Testis (tissue), 3 donors: ENCODE data around the gene ADD3. TPM values are rescaled to one million over a fixed set of nuclear protein-coding genes. Genes with fewer than 3 reads are reported as not detected.

Experiments used
- DNase-seq: peaks from one replicate; pipeline ENCODE4 v3.0.0-alpha.2; 2019
- H3K27ac ChIP-seq, 2 donors: fragments of 200-600 bp; sonication (generic); one replicate each; pipeline ENCODE4 v1.5.1; 2019
- H3K27me3 ChIP-seq: fragments of 200-600 bp; sonication (generic); one replicate; pipeline ENCODE4 v1.5.1; 2019
- H3K36me3 ChIP-seq: fragments of 200-600 bp; sonication (generic); one replicate; pipeline ENCODE4 v1.5.1; 2017; ENCODE audit warnings: low read depth; ENCODE audit errors: missing control alignments
- H3K4me1 ChIP-seq: fragments of 200-600 bp; sonication (generic); one replicate; pipeline ENCODE4 v1.5.1; 2019
- H3K4me3 ChIP-seq, 2 donors: fragments of 200-600 bp; sonication (generic); one replicate each; pipeline ENCODE4 v1.5.1; 2017 to 2019
- H3K9me3 ChIP-seq: fragments of 200-600 bp; sonication (generic); one replicate; pipeline ENCODE4 v1.5.1; 2017
- POLR2A ChIP-seq: fragments of 450-650 bp; IDR thresholded peaks from one replicate; pipeline ENCODE4 v1.6.1; 2017; ENCODE audit warnings: antibody characterized with exemption, mild to moderate bottlenecking, moderate library complexity
- WGBS, 2 donors: methylation state at CpG; one replicate each; pipeline ENCODE4 v1.1.5; 2018; 5-methylcytosine and 5-hydroxymethylcytosine counted together
- intact Hi-C: fragments of 100-400 bp; cut with DNase I; formaldehyde crosslinking; loops from one replicate; pipeline ENCODE4 v1.15.1; 2023; ENCODE audit warnings: low total_unique reads
- polyA plus RNA-seq: library from polyadenylated mRNA; stranded (reverse); fragments of 350-450 nt; fragmentation: Illumina TruSeq; extraction: RNeasy Lipid Tissue Mini Kit (QIAGEN cat#74804); gene quantifications from one replicate; pipeline ENCODE4 v1.2.3, GENCODE V29; 2014; ENCODE audit warnings: low read depth, low replicate concordance; ENCODE audit not compliant: insufficient read depth
- total RNA-seq, 2 donors: library from RNA; depleted of rRNA; stranded (reverse); fragments of >200 nt; gene quantifications; one replicate each; pipeline ENCODE4 v1.2.3, GENCODE V29; 2016
- TF ChIP-seq, protein P1 (sequence below), 3 experiments: fragments of 450-650 bp in 2 of 3; fragments of 200-600 bp in 1 of 3; sonication (generic) in 1 of 3; IDR thresholded peaks; one replicate each; pipeline ENCODE4 v1.5.1; 2016 to 2019; ENCODE audit warnings: antibody characterized with exemption in 3 of 3, mild to moderate bottlenecking in 2 of 3, moderate library complexity in 1 of 3

The ADD3 gene
- total and polyA plus RNA-seq, 3 donors from 2014 or later: 155 to 394 (median 240) TPM

DNA sequence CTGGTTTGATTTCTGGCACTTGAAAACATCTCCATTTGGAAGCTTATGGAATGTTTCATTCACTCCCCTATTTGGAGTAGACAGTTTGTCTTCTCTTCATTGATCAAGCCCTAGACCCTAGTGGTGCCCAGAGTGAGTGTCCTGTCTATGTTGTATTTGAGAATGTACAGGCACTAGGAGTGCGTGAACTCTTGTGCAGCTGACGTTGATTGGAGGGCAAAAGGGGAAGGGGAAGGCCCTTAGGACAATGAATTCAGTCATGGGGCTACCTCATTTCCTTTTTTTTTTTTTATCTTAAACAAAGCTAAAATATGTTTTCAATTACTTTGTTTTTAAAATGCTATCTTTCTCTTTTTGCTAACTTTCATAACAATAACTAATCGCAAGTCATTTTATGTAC lies 66.5 kb downstream of the ADD3 start:
- intact Hi-C loops: no loop called here
- H3K27ac ChIP-seq: no peak overlapping the region
- no peaks in the 10 kb centered on the region for H3K9me3 ChIP-seq
- DNase-seq: no peak
- no peak for TF ChIP-seq POLR2A
- TF ChIP-seq, protein P1, sequence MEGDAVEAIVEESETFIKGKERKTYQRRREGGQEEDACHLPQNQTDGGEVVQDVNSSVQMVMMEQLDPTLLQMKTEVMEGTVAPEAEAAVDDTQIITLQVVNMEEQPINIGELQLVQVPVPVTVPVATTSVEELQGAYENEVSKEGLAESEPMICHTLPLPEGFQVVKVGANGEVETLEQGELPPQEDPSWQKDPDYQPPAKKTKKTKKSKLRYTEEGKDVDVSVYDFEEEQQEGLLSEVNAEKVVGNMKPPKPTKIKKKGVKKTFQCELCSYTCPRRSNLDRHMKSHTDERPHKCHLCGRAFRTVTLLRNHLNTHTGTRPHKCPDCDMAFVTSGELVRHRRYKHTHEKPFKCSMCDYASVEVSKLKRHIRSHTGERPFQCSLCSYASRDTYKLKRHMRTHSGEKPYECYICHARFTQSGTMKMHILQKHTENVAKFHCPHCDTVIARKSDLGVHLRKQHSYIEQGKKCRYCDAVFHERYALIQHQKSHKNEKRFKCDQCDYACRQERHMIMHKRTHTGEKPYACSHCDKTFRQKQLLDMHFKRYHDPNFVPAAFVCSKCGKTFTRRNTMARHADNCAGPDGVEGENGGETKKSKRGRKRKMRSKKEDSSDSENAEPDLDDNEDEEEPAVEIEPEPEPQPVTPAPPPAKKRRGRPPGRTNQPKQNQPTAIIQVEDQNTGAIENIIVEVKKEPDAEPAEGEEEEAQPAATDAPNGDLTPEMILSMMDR (IDR thresholded peaks at IDR 0.05): no peak
- peaks cover 63% of the 10 kb centered on the region for H3K4me1 ChIP-seq
- 53 to 67% methylated on average over 3 of the region's 3 CpGs for WGBS, 2 donors
- no peaks in the 10 kb centered on the region for H3K36me3 ChIP-seq
- no peaks in the 10 kb centered on the region for H3K27me3 ChIP-seq
- no peak overlapping the region for H3K4me3 ChIP-seq

DNA sequence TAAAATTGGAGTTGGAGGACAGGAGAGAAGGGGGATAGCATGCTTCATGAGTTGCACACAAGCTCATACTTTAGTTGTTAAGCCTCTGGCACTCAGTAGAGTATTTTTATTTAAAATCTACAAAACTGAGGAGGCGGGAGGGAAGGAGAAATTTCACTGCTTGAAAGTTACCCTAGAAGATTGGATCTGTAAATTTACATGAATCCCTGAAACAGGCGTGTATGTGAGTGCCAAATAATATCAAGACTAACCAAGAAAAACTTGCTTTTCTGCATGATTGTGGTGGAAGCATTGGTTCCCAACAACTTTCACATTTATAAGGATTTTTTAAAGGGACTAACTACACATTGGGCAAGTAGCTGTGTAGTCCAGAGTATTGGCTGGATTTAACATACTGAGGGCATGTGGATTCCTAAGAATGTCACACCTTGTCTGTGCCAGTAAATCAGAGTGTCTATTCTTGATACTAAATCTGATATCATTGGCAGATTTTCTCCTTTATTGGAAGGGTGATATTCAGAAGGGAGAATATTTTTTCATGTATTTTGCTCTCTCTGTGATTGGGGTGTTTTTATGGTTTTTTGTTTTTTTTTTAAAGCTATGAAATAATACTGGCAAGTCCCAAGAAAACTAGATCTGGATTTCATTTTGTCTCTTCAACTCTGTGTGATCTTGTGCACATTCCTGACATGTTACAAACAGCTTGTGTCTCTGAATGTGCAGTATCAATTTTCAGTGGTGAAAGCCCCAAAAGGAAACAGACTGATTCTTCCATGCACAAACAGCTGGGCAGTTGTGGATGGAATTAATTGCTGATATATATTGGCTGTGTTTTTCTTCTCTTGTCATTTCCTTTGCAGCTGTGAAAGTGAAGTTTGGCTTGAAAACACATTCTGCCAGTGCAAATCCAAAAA lies 67.2 kb downstream of the ADD3 start:
- 56% methylated on average over 2 of the region's 2 CpGs for WGBS, 2 donors
- TF ChIP-seq, protein P1 (IDR thresholded peaks at IDR 0.05): no peak
- TF ChIP-seq POLR2A: no peak
- H3K27ac ChIP-seq: peak overlapping the region; percentile 14 to 39
- no peaks in the 10 kb centered on the region for H3K36me3 ChIP-seq
- H3K4me1 ChIP-seq: peaks cover 63% of the 10 kb centered on the region
- no peaks in the 10 kb centered on the region for H3K27me3 ChIP-seq
- intact Hi-C loops: no loop called here
- no peak overlapping the region for H3K4me3 ChIP-seq
- no peaks in the 10 kb centered on the region for H3K9me3 ChIP-seq
- DNase-seq: no peak

DNA sequence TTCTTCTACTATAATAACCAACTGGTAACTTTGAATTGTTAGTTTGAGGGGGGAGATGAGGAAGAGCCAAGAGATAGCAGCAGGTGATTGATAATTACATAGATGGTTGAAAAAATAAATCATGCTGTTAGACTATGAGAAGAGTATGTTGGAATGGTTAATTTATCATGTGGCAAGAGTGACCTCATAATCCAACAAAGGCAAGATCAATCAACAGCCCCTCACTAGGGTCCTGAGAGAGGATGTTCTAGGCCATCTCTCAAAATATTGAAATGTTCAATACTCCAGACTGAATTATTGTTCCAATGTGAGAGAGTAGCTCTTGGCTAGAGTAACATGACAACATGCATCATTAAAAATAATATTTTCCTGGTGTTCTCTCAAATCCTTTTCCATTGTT lies 67.9 kb downstream of the ADD3 start:
- peaks cover 68% of the 10 kb centered on the region for H3K4me1 ChIP-seq
- no peaks in the 10 kb centered on the region for H3K36me3 ChIP-seq
- H3K27ac ChIP-seq: peak overlapping the region in 1 of 2 donors; percentile 39
- intact Hi-C loops: no loop called here
- H3K9me3 ChIP-seq: no peaks in the 10 kb centered on the region
- no peaks in the 10 kb centered on the region for H3K27me3 ChIP-seq
- TF ChIP-seq POLR2A: no peak
- TF ChIP-seq, protein P1 (IDR thresholded peaks at IDR 0.05): no peak
- H3K4me3 ChIP-seq: no peak overlapping the region
- no peak for DNase-seq

GRCh38 chr10:110076559-110077318 lies 69.0 kb downstream of the ADD3 start:
- H3K4me3 ChIP-seq: no peak overlapping the region

More at GRCh38 chr10:110076559-110077318, 69.0 kb downstream of the ADD3 start:
- no peaks in the 10 kb centered on the region for H3K9me3 ChIP-seq
- H3K27me3 ChIP-seq: no peaks in the 10 kb centered on the region
- H3K27ac ChIP-seq: peak overlapping the region; percentile 15 to 55
- no peak for TF ChIP-seq POLR2A
- TF ChIP-seq, protein P1 (IDR thresholded peaks at IDR 0.05): no peak
- intact Hi-C loops: no loop called here
- no peaks in the 10 kb centered on the region for H3K36me3 ChIP-seq
- H3K4me1 ChIP-seq: peaks cover 71% of the 10 kb centered on the region
- DNase-seq: peak; percentile 58
